Sigmoid colon (tissue), 4 donors: ENCODE measurements around the gene HOXB5.

Experiments
- CTCF ChIP-seq, 4 experiments: fragments of 450-650 bp in 3 of 4; fragments of 200-600 bp in 1 of 4; IDR thresholded peaks; one replicate each; pipeline ENCODE4 v1.5.1; 2016 to 2019; ENCODE audit warnings: antibody characterized with exemption in 4 of 4, mild to moderate bottlenecking in 3 of 4, moderate library complexity in 2 of 4
- POLR2A ChIP-seq, 2 donors: fragments of 450-650 bp; IDR thresholded peaks; one replicate each; pipeline ENCODE4 v1.6.1; 2016; ENCODE audit warnings: antibody characterized with exemption in 2 of 2, mild to moderate bottlenecking in 2 of 2, moderate library complexity in 2 of 2
- POLR2AphosphoS5 ChIP-seq, 4 donors: sonication (generic); formaldehyde crosslinking; IDR thresholded peaks; one replicate each; pipeline ENCODE4 v1.6.1; 2017; ENCODE audit warnings: antibody characterized with exemption in 4 of 4

- no peak for TF ChIP-seq CTCF (IDR thresholded peaks at IDR 0.05)
- no peak for TF ChIP-seq POLR2A (IDR thresholded peaks at IDR 0.05)
- no peak for TF ChIP-seq POLR2AphosphoS5 (IDR thresholded peaks at IDR 0.05)
Observed at GRCh38 chr17:48549281-48549630, 44.3 kb downstream of the HOXB5 start.
